Gastrocnemius medialis (tissue), 4 donors: Measurements from ENCODE around the gene NTRK3. TPM values are rescaled to one million over a fixed set of nuclear protein-coding genes. Genes with fewer than 3 reads are reported as not detected.

Source experiments
- ATAC-seq, 2 donors: fragments of 150-250 bp; one replicate each; pipeline ENCODE4 v1.9.1; 2016
- DNase-seq, 2 donors: peaks; one replicate each; pipeline ENCODE4 v3.0.0-alpha.2; 2019
- H3K27ac ChIP-seq, 4 donors: fragments of 200-600 bp; sonication (generic); 1 replicate in 1 of 4; 2 replicates in 3 of 4; pipeline ENCODE4 v1.5.1; 2016 to 2018; ENCODE audit warnings: mild to moderate bottlenecking in 2 of 4, moderate library complexity in 1 of 4
- H3K27me3 ChIP-seq, 3 donors: fragments of 200-600 bp; sonication (generic) in 2 of 3; 1 replicate in 1 of 3; 2 replicates in 2 of 3; pipeline versions ENCODE4 v1.5.1 to v1.6.0; 2016 to 2019; ENCODE audit warnings: mild to moderate bottlenecking in 1 of 3, moderate library complexity in 1 of 3
- H3K36me3 ChIP-seq, 2 donors: fragments of 200-600 bp; sonication (generic) in 1 of 2; one replicate each; pipeline ENCODE4 v1.5.1; 2017 to 2018
- H3K4me1 ChIP-seq, 2 donors: fragments of 200-600 bp; sonication (generic) in 1 of 2; one replicate each; pipeline ENCODE4 v1.5.1; 2016 to 2017; ENCODE audit warnings: mild to moderate bottlenecking in 2 of 2
- H3K4me3 ChIP-seq, 4 donors: fragments of 200-600 bp; sonication (generic) in 3 of 4; 1 replicate in 1 of 4; 2 replicates in 3 of 4; pipeline ENCODE4 v1.5.1; 2016 to 2019; ENCODE audit warnings: mild to moderate bottlenecking in 2 of 4
- H3K9me3 ChIP-seq, 3 donors: fragments of 200-600 bp; sonication (generic) in 2 of 3; 1 replicate in 1 of 3; 2 replicates in 2 of 3; pipeline ENCODE4 v1.5.1; 2016 to 2019
- POLR2A ChIP-seq, 2 donors: fragments of 450-650 bp; IDR thresholded peaks; one replicate each; pipeline ENCODE4 v1.6.1; 2017; ENCODE audit warnings: antibody characterized with exemption in 2 of 2, mild to moderate bottlenecking in 2 of 2, moderate library complexity in 2 of 2
- in situ Hi-C, 4 donors: fragments of 200-750 bp; cut with MboI; loops; one replicate each; pipeline versions ENCODE4 v1.15.0 to v1.8.0; 2017; ENCODE audit warnings: low sequenced_read_pairs in 4 of 4
- intact Hi-C: fragments of 100-400 bp; cut with DNase I; formaldehyde crosslinking; loops from one replicate; pipeline ENCODE4 v1.15.1; 2023; ENCODE audit warnings: low total_unique reads
- total RNA-seq, 4 donors: library from RNA; depleted of rRNA; stranded (reverse); fragments of >200 nt; gene quantifications; one replicate each; pipeline versions ENCODE4 v1.1.0 to v1.2.3, GENCODE V29; 2016
- TF ChIP-seq, protein P1 (sequence below), 5 experiments: fragments of 450-650 bp in 3 of 5; fragments of 200-600 bp in 2 of 5; sonication (generic) in 2 of 5; IDR thresholded peaks in 4 of 5; conservative IDR thresholded peaks in 1 of 5; 1 replicate in 4 of 5; 2 replicates in 1 of 5; pipeline ENCODE4 v1.5.1; 2016 to 2019; ENCODE audit warnings: antibody characterized with exemption in 5 of 5, mild to moderate bottlenecking in 3 of 5, moderate library complexity in 3 of 5

NTRK3 gene
- total RNA-seq, 4 donors from 2014 or later: 0.61 to 2.7 (median 0.77) TPM

DNA sequence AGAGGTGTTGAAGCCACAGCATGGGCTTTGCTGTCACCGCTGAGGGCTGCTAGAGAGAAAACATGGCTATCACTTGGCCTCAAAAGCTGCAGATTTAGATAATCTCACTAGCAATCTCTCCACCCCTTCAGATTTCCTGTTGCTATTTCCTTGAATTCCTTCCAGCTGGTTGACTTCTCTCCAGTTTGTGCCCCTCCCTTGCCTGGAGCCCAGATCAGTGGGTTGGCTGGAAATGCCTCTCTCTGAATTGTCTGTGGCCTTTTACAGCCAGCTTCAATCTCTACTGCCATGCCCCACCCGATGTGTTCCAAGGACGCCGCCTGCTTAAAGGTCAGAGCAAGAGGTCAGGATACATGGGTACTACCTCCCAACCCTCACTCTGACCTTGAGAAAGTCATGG lies 294.1 kb downstream of the NTRK3 start:
- DNase-seq (no peak), ATAC-seq (no peak)
- intact Hi-C loops (no loop called here), in situ Hi-C loops (no loop called here)
- Histone ChIP-seq H3K27me3 (no peaks in the 10 kb centered on the region), H3K4me1 (no peaks in the 10 kb centered on the region), H3K27ac (no peak overlapping the region), H3K4me3 (no peak overlapping the region), H3K36me3 (no peaks in the 10 kb centered on the region), H3K9me3 (no peaks in the 10 kb centered on the region)
- TF ChIP-seq, protein P1, sequence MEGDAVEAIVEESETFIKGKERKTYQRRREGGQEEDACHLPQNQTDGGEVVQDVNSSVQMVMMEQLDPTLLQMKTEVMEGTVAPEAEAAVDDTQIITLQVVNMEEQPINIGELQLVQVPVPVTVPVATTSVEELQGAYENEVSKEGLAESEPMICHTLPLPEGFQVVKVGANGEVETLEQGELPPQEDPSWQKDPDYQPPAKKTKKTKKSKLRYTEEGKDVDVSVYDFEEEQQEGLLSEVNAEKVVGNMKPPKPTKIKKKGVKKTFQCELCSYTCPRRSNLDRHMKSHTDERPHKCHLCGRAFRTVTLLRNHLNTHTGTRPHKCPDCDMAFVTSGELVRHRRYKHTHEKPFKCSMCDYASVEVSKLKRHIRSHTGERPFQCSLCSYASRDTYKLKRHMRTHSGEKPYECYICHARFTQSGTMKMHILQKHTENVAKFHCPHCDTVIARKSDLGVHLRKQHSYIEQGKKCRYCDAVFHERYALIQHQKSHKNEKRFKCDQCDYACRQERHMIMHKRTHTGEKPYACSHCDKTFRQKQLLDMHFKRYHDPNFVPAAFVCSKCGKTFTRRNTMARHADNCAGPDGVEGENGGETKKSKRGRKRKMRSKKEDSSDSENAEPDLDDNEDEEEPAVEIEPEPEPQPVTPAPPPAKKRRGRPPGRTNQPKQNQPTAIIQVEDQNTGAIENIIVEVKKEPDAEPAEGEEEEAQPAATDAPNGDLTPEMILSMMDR (IDR thresholded peaks at IDR 0.05 in 4 of 5, conservative IDR thresholded peaks at IDR 0.05 in 1 of 5): no peak
- no peak for TF ChIP-seq POLR2A (IDR thresholded peaks at IDR 0.05)

GRCh38 chr15:87961851-87962420 lies 294.6 kb downstream of the NTRK3 start:
- no peak for ATAC-seq
- no peak overlapping the region for H3K27ac ChIP-seq
- no peak for DNase-seq
- H3K36me3 ChIP-seq: no peaks in the 10 kb centered on the region
- in situ Hi-C loops (no loop called here), intact Hi-C loops (no loop called here)
- no peaks in the 10 kb centered on the region for H3K9me3 ChIP-seq
- H3K4me3 ChIP-seq: no peak overlapping the region
- H3K27me3 ChIP-seq: no peaks in the 10 kb centered on the region
- TF ChIP-seq POLR2A (IDR thresholded peaks at IDR 0.05): no peak
- TF ChIP-seq, protein P1 (IDR thresholded peaks at IDR 0.05 in 4 of 5, conservative IDR thresholded peaks at IDR 0.05 in 1 of 5): no peak
- no peaks in the 10 kb centered on the region for H3K4me1 ChIP-seq

GRCh38 chr15:87959662-87960061 lies 296.9 kb downstream of the NTRK3 start:
- Histone ChIP-seq H3K27me3 (no peaks in the 10 kb centered on the region), H3K9me3 (no peaks in the 10 kb centered on the region), H3K4me1 (peaks cover 6 to 10% of the 10 kb centered on the region in 2 donors), H3K4me3 (no peak overlapping the region), H3K27ac (no peak overlapping the region), H3K36me3 (no peaks in the 10 kb centered on the region)
- ATAC-seq (peak; percentile 51 to 53), DNase-seq (no peak)
- intact Hi-C loops: no loop called here
- TF ChIP-seq POLR2A (IDR thresholded peaks at IDR 0.05): no peak
- TF ChIP-seq, protein P1 (IDR thresholded peaks at IDR 0.05 in 4 of 5, conservative IDR thresholded peaks at IDR 0.05 in 1 of 5): no peak
- in situ Hi-C loops: no loop called here

DNA sequence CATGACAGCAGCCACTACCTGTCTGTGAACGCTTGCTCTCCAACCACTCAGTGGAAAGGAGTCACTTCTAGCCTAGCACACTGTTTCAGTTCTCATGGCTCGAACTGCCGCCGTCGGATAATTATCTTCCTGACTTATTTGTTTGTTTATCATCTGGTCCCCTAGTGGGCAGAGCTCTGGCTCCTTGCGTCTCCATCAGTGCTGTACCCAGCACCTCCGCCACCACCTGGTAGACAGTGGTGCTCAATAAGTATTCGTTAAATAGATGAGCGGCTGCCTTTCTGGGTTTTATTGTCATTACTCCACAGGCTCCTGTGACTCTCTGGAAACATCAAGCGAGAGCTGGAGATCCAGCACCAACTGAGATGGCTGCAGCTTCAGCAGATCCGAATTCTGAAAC lies 297.5 kb downstream of the NTRK3 start:
- Histone ChIP-seq H3K4me3 (no peak overlapping the region), H3K4me1 (peaks cover 9 to 10% of the 10 kb centered on the region in 2 donors), H3K9me3 (no peaks in the 10 kb centered on the region), H3K27me3 (no peaks in the 10 kb centered on the region), H3K27ac (no peak overlapping the region), H3K36me3 (no peaks in the 10 kb centered on the region)
- no peak for ATAC-seq
- no peak for DNase-seq
- intact Hi-C loops: no loop called here
- TF ChIP-seq POLR2A (IDR thresholded peaks at IDR 0.05): no peak
- in situ Hi-C loops: no loop called here

GRCh38 chr15:87955284-87955909 lies 301.1 kb downstream of the NTRK3 start:
- H3K27me3 ChIP-seq: no peaks in the 10 kb centered on the region
- H3K27ac ChIP-seq: peak overlapping the region in 1 of 4 donors; percentile 40
- peaks cover 9 to 10% of the 10 kb centered on the region in 2 donors for H3K4me1 ChIP-seq
- H3K4me3 ChIP-seq: no peak overlapping the region
- TF ChIP-seq POLR2A (IDR thresholded peaks at IDR 0.05): no peak
- TF ChIP-seq, protein P1 (IDR thresholded peaks at IDR 0.05 in 4 of 5, conservative IDR thresholded peaks at IDR 0.05 in 1 of 5): no peak
- ATAC-seq: peak in 1 of 2 donors; percentile 51
- no peaks in the 10 kb centered on the region for H3K36me3 ChIP-seq
- intact Hi-C loops: no loop called here
- DNase-seq: no peak
- in situ Hi-C loops: no loop called here
- no peaks in the 10 kb centered on the region for H3K9me3 ChIP-seq
